AG04449 (cell line): Measurements from ENCODE around the gene FARS2.

ENCODE experiments used
- CTCF ChIA-PET: fragments of 350-600 bp; formaldehyde crosslinking; extraction: SDS; loops from one replicate; lab custom pipeline; 2021; ENCODE audit warnings: antibody characterized with exemption; lab: Yijun Ruan, JAX
- POLR2A ChIA-PET: fragments of 400-600, 350-600 bp; formaldehyde crosslinking; extraction: SDS; loops from one replicate; lab custom pipeline; 2020; ENCODE audit warnings: antibody characterized with exemption, inconsistent platforms; lab: Yijun Ruan, JAX
- DNase-seq: peaks from one replicate; pipeline ENCODE4 v3.0.0-alpha.2; 2010; ENCODE audit warnings: low read depth, low spot score
- H3K4me3 ChIP-seq: 2 replicates; pipeline ENCODE4 v1.5.1; 2011; ENCODE audit warnings: low read depth, mild to moderate bottlenecking, control low read depth, low read length
- CTCF ChIP-seq: IDR thresholded peaks from one replicate; pipeline ENCODE4 v1.5.1; 2011; ENCODE audit warnings: mild to moderate bottlenecking, moderate library complexity, low read length, control low read depth, inconsistent platforms; ENCODE audit not compliant: insufficient read depth; ENCODE audit errors: missing control alignments

The FARS2 gene

DNA sequence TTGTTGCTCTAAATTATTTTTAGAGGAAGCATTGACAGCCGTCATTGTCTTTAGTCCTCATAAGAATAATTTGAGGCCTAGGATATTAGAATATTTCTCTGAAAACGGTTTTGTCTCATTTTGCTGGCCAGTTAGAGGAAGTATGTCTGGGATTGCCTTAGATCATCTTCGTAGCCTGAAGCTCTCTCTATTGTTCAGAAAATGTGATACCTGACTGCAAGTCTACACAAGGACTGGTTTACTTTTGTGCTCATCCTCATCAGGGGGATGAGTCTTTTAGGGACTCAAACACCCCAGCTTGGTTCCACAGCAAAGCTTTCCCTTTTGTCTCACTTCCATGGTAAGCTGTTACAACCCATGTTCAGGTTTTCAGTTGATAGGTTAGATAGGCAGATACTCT lies 141.8 kb downstream of the FARS2 start:
- ChIA-PET POLR2A (no interaction called here), CTCF (interaction anchor here (0.9 to 5.1 kb wide), 24 partner anchors 10 to 1090 kb away, joined by 3 to 129 read pairs (median 4); no protein-coding TSS in a partner anchor)
- no peak for TF ChIP-seq CTCF
- H3K4me3 ChIP-seq: no peak overlapping the region
- no peak for DNase-seq

GRCh38 chr6:5403609-5404008 lies 142.3 kb downstream of the FARS2 start:
- CTCF ChIA-PET: interaction anchor here (0.9 to 5.1 kb wide), 8 partner anchors 16 to 604 kb away, joined by 3 to 129 read pairs (median 5); no protein-coding TSS in a partner anchor

DNA sequence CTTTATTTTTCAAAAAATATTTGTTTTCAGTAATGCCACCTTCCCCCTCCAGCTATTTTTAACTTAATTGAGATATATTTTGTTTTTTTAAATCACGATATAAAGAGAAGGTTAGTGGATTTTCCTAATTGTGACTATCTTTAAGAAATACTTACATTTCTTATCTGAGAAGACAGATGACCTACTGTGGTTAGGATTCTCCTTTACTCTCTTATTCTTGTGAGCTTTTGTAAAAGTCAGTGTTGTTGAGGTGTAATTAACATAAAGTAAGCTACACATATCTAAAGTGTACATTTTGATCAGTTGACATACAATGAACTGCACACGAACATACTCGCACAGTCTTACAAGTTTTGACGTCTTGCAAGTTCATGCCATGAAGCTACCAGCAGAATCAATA lies 144.7 kb downstream of the FARS2 start:
- H3K4me3 ChIP-seq: no peak overlapping the region
- TF ChIP-seq CTCF: no peak
- ChIA-PET CTCF (interaction anchor here (1.0 to 5.1 kb wide), 4 partner anchors 260 to 349 kb away, joined by 3 to 129 read pairs (median 6); no protein-coding TSS in a partner anchor), POLR2A (no interaction called here)
- DNase-seq: no peak

More at GRCh38 chr6:5403609-5404008, 142.3 kb downstream of the FARS2 start:
- TF ChIP-seq CTCF: no peak
- DNase-seq: no peak
- POLR2A ChIA-PET: no interaction called here
- no peak overlapping the region for H3K4me3 ChIP-seq

- POLR2A ChIA-PET: no interaction called here
- CTCF ChIA-PET: interaction anchor here (0.7 to 1.3 kb wide), 2 partner anchors 9 to 268 kb away, joined by 3 to 4 read pairs; no protein-coding TSS in a partner anchor
- no peak for TF ChIP-seq CTCF
- DNase-seq: no peak
- no peak overlapping the region for H3K4me3 ChIP-seq
Measured at GRCh38 chr6:5411414-5411813, 150.1 kb downstream of the FARS2 start.

- POLR2A ChIA-PET: no interaction called here
- DNase-seq: no peak
- TF ChIP-seq CTCF: no peak
- CTCF ChIA-PET: interaction anchor here (1.6 to 2.4 kb wide), 3 partner anchors 10 to 269 kb away, joined by 5 to 17 read pairs (median 7); no protein-coding TSS in a partner anchor
- H3K4me3 ChIP-seq: no peak overlapping the region
Measured at GRCh38 chr6:5412017-5412416, 150.7 kb downstream of the FARS2 start.

DNA sequence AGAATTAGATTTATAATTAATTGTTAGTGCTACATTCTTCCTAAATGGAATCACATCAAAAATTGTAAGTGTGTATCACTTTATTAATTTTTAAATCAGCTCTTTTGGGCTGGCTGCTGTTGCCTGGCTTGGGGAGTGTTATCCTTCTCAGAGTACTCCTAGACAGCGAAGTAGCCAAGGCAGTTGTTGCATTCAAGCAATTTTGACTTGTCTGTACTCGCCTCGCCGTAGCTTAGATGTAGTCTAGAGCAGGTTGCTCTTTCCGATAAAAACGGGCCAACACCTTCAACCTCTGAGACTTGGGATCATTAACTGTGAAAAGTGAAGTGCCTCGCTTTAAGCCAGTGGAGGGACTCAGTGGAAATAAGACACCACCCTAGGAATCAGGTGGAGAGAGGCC lies 151.3 kb downstream of the FARS2 start:
- ChIA-PET POLR2A (no interaction called here), CTCF (interaction anchor here (1.2 to 2.4 kb wide), 4 partner anchors 10 to 269 kb away, joined by 4 to 17 read pairs (median 6); no protein-coding TSS in a partner anchor)
- no peak for TF ChIP-seq CTCF
- DNase-seq: no peak
- H3K4me3 ChIP-seq: no peak overlapping the region
